GM12865 (cell line): ENCODE measurements around the gene IL1RAPL2.

ENCODE experiments used
- DNase-seq: peaks from one replicate; pipeline ENCODE4 v3.0.0; 2010; ENCODE audit warnings: low read depth
- H3K4me3 ChIP-seq: 2 replicates; pipeline ENCODE4 v1.5.1; 2011; ENCODE audit warnings: mild to moderate bottlenecking, low read depth, low read length, control low read depth
- CTCF ChIP-seq: IDR thresholded peaks from 2 replicates; pipeline ENCODE4 v1.5.1; 2011; ENCODE audit warnings: low read length, control low read depth, low read depth, inconsistent platforms; ENCODE audit not compliant: insufficient read depth; ENCODE audit errors: missing control alignments

IL1RAPL2 gene

GRCh38 chrX:105565856-105566255 is 999.9 kb downstream of the IL1RAPL2 start:
- H3K4me3 ChIP-seq, result no peak overlapping the region
- no peak for DNase-seq
- TF ChIP-seq CTCF, result no peak

- TF ChIP-seq CTCF, result no peak
- no peak for DNase-seq
- H3K4me3 ChIP-seq, result no peak overlapping the region
Observed at GRCh38 chrX:105567082-105567481, 1001.1 kb downstream of the IL1RAPL2 start.

DNA sequence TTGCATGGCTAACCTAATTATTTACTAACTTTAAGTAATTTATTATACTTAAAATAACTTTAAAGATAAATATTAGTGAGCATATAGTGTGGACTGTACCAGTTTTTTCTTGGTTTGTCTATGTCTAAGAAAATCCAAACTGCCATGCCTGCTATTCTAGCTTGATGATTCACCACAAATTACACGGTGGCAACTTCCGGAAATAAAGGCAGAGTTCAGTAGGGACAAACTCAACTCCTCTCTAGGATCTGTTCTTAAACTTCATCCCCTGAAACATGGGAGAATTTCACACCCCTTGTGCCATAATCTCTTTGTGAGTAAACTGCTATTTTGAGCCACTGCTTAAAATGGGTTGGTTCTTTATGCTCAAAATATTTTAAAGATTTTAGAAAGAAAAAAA is 1042.7 kb downstream of the IL1RAPL2 start:
- no peak for TF ChIP-seq CTCF
- H3K4me3 ChIP-seq, result no peak overlapping the region
- no peak for DNase-seq

DNA sequence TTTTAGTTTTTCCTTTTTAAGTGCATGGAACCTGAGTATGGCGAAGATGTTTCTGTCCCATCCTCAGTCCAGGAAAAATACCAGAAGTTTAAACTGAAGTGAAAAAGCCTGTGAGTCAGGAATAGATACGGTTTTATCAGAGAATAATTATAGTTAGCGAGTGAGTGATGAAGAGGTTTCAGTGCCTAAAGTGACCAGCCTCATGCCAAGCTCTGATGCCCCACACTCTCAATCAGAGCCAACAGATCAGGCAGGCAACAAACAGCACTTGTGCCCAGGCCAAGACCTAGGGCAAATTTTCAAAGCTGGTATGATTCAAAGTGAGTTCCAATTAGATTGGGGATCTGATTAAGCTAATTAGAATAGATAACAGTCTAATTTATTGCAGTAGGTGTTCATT is 1043.5 kb downstream of the IL1RAPL2 start:
- DNase-seq, result no peak

DNA sequence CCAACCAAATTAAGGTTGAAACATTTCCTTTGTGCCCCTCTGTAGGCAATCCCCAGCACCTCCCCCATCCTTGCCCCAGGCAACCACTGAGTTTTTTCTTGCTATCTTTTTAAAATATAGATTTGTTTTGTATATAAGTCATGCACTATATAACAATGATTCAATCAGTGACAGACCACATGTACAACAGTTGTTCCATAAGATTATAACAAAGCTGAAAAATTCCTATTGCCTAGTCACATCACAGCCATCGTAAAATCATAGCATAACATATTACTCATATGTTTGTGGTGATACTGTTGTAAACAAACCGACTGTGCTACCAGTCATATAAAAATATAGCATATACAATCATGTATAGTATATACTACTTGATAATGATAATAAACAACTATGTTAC is 1044.4 kb downstream of the IL1RAPL2 start:
- TF ChIP-seq CTCF, result no peak
- H3K4me3 ChIP-seq, result no peak overlapping the region
- DNase-seq, result no peak

More for the DNA sequence above, 1043.5 kb downstream of the IL1RAPL2 start:
- H3K4me3 ChIP-seq, result no peak overlapping the region
- no peak for TF ChIP-seq CTCF

DNA sequence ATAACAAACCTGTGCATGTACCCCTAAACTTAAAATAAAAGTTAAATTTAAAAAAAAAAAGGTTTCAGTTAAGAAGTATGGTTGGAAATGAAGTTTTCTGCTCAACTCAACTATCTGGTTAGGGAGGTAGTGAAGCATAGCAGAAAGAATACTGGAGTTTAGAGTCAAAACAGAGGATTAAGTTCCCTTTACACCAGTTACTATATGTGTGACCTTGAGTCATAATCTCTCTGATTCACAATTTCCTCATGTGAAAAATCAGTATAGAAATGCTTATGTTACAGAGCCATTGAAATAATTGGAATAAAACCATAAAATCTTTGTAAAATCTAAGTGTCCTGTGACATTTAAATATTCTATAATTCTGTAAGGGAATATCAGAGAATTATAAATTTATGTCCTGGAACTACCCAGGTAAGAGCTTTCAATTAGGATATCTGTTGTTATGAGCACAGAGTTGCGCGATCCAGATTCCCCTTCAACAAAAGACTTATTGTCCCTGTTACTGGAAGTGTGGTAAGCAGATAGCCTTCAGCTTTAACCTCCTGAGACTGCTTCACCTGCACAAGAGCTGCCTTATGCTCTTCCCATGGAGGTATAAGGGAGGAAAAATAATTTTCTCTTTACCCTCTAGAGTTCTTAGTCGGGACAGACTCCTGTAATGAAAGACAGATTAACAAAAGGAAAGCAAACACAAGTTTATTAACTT is 1052.5 kb downstream of the IL1RAPL2 start:
- TF ChIP-seq CTCF, result no peak
- no peak overlapping the region for H3K4me3 ChIP-seq
- no peak for DNase-seq

GRCh38 chrX:105634180-105634579 is 1068.2 kb downstream of the IL1RAPL2 start:
- no peak for DNase-seq
- no peak for TF ChIP-seq CTCF
- no peak overlapping the region for H3K4me3 ChIP-seq
